ENCODE results near the gene RHCE.
"Not testable (repeated sequence)": the region's sequence is repeated elsewhere in the genome, so short reads cannot be mapped to it uniquely, and the experiment has no call there.

Gene RHCE

DNA sequence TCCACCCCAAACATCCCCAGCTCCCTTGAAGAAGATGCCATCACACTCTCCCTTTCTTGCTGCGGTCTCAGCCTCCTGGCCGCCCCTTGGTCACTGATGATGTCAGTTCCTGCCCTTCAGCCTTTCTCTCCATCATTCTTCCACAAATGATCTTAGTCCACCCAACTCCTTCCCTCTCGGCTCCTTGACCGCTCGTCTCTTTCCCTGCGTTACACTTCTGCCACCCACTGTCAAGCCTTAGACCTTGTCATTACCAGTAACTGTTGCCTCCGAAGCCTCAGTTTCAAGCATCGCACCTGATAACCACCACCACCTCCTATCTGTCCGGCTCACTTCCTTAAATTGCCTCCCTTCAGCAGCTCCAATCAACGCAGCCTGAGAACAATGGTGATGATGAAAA, 23.1 kb downstream of the RHCE start:
- not testable (repeated sequence) for DNase-seq

DNA sequence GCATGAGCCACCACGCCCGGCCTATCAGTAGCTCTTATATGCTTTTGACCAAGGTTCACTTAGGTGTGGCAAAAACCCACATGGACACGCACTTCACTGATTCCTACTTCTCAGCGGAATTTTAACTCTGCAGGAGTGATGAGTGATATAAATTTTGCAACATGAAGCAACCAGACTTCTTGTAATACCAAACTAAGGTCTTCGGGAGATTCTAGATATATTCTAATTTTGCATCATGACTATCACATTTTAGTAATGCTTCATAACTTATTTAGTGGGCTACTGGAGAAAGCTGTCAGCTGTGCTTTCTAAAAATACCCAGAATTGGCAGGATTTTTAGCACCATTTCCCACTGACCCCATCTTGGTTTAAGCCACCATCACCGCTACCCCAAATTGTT, 27.8 kb downstream of the RHCE start:
- no peak for DNase-seq

DNA sequence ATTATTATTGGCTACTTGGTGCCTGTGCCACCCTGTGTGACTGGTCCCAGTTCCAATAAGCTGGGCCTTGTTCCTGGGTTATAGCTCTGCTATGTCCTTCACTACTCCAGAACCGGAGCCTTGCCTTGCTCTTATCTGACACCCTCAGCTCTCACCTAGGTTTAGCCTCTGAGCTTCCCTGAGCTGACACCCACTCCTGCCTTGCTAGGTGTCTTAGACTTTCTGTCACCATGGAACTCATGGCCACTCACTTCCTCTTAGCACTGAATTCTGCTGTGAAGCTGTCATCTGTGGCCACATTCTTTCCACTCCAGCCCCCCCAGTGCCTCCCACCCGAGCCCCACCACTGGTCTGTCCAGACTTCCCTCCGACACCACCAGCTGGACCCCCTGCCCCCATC, 30.9 kb downstream of the RHCE start:
- DNase-seq: not testable (repeated sequence)

DNA sequence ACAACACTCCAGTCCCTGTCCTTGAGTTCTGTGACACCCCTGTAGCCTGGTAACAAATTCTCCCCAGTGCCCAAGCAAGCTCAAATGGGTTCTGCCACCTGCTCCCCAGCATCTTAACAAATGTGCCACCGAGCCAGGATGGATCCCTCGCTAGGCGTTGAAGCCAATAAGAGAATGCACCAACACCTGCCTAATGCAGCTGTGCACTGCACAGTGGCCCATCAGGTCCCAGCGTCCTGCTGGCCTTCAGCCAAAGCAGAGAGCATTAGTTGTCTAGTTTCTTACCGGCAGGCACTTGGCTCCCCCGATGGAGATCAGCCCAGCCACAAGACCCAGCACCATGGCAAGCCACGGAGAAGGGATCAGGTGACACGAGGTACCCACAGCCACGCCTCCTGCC, 31.9 kb downstream of the RHCE start:
- not testable (repeated sequence) for DNase-seq

DNA sequence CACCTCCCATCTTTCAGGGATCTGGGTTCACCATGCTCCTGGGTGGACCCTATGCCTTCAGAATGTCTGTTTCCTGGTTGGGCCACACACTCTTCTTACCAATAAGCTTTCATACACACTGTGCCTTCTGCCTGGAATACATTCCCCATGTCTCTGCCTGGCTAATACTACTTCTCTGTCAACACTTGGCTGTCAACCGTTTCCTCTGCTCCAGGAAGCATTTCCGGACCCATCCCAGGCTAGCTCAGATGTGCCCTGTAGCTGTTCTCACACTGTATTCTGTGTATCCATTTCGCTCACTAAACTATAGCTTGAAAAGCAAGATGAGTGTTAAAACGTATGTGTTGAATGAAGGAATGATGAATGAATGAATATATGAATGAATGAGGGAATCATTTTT, 33.5 kb downstream of the RHCE start:
- DNase-seq: not testable (repeated sequence)

DNA sequence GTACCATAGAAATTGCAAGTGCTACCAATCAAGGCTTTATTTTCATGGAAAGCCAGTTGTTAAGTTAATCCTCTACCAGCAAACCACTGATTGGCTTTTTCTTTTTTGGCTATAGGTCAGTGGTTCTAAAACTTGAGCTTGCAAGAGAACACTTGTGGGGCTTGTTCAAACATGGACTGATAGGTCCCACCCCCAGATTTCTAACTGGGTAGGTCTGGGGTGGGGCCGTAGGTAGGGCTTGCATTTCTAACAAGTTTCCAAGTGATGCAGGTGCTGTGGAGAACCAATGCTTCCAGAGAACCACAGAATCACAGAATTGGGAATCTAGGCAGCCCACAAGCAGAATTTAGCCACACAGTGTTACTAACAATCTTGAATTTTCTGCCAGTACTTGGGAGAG, 36.8 kb downstream of the RHCE start:
- not testable (repeated sequence) for DNase-seq

DNA sequence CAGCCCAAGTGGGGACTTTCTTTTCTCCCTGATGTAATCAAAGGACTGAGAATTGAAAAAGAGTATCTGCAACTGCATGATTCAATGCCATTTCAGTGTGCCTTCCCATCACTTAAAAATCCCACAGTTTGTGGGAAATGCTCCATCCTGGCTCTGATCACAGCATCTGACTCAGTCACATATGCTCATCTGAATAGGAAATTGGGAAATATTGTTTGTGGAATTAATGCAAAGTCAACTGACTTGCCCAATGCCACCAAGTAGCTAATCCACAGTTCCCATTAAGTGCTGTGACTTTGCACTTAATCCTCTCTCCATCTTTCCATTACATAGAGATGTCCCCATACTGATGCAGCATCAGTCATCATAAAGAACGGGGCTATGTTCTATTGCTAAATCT, 37.5 kb downstream of the RHCE start:
- not testable (repeated sequence) for DNase-seq

DNA sequence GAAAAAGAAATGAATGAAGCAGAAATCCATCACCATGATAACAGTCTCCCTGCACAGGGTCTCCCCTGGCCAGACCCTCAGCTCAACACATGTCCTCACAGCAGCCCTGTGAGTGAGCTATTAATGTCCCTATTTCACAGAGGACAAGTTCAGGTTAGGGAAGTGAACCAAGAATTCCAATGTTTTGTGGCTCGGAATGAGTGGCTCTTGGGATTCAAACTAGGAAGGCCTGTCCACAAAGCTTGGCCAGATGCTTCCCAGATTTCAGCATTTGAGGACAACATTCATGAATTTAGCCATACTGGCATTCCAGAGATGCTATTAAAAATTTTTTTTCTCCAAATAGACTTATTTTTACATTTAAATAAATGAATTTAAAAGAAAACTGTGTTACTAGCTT, 38.1 kb downstream of the RHCE start:
- not testable (repeated sequence) for DNase-seq

DNA sequence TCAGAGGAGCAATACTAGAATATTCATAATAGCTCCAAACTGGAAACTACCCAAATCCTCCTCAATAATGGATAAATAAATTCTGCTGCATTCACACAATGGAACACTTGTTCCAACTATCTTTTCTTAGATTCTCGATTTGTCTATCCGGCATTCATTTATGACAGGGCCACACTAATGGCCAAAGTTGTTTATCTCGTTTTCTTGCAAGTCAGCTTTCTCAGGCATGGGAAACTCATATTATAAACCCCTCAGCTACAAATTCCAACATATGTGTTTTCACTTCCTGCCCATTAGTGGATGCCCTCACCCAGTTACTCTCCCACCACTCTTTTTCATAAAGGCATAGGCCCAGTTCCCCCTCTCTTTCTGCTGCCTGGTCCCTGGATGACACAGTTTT, 42.3 kb downstream of the RHCE start:
- DNase-seq: not testable (repeated sequence)

DNA sequence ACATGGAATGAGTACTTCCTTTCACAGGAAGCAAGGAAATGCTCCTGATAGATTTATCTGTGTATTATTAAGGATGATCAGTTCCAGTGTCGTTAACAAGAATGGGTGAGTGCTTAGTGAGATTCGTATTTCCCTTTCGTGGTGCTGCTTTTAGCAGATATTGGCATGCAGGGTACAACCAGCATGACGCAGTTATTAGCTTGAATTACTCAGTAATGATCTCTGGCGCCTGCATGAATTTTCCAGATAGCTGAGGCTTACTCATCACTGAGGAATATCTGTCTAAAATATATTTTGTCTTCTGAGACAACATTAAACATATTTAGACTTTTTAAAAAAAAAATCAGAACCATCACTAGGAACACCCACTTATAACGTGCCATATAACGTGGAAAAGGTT, 48.9 kb downstream of the RHCE start:
- DNase-seq: not testable (repeated sequence)

DNA sequence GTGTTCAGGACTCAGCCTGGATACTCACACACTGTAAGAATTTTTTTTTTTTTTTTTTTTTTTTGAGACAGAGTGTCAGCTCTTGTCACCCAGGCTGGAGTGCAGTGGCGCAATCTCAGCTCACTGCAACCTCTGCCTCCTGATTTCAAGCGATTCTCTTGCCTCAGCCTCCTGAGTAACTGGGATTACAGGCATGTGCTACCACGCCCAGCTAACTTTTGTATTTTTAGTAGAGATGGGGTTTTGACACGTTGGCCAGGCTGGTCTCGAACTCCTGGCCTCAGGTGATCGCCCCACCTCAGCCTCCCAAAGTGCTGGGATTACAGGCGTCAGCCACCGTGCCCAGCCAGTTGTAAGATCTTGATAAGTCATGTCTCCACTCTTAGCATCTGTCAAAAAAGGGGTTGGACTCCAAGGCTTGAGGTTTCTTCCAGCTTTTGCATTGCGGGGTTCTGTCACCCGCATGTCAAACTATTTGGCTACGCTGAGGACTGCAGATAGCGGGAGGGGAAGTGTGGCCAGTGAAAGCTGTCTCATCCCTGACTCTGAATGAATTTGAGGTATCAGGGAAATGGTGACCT, 50.8 kb downstream of the RHCE start:
- DNase-seq: not testable (repeated sequence)

DNA sequence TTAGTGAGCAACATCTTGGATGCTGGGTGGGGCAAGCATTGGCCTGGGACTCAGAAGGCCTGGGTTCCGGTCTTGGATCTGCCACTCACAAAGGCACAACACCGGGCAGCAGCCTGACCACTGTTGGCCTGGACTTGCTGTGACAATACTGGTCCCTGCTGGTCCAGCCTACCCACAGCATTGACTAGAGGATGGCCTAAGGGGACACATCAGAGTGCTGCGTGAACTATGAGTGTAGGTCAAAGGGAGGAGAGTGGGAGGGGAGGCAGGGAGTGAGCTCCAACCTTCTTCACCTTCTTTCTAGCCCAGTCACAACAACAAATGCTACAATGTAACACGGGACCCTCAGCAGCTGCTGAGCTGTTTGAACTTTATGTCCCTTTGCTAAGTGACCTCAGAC, 51.4 kb downstream of the RHCE start:
- no peak for DNase-seq

DNA sequence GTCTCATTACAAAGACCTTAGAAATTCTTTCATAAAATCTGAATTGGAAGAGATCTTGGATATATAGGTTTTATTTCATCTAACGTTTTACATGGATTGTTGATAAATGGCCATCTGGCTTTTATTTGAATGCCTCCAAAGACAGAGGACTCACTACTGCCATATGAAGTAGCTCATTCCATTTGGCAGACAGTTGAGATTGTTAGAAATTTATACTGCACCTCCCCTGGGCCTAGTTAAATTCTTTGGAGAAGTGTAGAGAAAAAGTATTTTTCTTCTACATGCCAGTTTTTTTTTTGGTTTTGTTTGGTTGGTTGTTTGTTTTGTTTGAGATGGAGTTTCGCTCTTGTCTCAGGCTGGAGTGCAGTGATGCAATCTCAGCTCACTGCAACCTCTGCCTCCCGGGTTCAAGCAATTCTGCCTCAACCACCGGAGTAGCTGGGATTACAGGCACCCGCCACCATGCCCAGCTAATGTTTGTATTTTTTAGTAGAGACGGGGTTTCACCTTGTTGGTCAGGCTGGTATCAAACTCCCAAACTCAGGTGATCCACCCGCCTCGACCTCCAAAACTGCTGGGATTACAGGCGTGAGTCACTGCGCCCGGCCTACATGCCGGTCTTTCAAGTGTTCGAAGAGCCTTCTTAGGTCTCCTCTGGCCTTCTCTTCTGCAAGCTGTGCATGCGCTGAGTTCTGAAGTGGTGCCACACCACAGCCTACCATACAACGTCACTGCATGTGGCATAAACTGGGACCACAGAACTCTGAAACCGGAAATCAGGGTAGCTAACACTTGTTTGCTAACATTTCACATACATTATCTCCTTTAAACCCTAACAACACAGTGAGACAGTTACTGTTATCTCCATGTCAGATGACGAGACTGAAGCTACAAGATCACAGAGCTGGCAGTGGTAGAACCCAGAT, 57.7 kb downstream of the RHCE start:
- not testable (repeated sequence) for DNase-seq

DNA sequence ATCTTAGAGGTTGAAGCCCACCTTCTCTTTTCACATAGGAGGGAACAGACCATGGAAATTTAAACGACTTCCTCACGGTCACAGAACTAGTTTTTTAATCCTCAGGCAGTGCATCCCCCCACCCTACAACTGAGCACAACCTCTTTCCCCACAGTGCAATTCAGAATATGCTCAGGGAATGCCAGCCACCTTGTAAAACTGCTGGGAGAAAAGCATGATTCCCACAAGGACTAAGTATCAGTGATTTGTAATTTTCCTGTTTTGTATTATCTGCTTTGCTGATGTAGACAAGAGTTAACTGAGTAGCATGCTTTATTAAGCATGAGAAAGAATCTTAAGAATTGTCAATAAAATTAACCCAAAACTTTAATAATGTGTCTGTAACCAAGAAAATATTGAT, 58.7 kb downstream of the RHCE start:
- DNase-seq: no peak

DNA sequence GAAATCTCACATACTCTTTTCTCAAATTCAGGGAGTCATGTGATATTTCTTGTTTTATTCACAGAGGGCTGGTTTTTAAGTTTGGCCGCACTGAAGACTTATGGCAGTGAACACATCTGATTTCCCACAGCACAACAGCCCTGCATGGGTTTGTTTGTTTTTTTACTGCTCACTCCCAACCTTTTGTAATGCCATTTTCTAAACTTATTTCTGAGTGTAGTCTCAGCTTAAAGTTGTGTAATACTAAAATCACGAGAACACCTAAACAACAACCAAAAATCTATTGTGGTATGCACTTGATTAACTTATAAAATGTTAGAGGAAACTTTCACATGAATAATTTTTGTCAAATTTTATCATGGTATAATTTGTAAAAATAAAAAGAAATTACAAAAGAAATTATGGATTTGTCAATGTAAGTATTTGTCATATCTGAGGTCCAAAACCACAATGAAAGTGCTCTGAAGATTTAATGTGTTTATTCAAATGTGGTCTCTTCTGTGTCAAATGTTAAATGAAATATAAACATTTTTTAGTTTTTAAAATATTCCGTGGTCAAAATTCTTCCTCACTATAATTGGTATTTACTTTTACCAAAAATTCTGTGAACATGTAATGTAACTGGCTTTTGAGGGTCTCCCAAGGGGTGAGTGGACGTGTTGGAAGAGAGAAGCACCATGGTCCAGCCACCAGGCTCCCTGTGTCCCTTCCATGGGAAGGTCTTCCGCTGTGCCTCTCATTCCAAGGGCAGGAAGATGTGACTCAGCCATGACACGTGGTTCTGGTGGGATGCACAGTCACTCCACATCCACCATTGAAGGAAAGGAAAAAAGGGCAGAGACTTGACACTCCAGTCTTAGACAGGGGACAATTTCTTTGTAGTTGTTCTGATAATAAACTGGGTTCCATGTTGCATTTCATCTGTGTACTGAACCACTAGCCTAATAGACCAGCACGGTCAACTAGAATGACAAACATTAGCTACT, 59.7 kb downstream of the RHCE start:
- no peak for DNase-seq

DNA sequence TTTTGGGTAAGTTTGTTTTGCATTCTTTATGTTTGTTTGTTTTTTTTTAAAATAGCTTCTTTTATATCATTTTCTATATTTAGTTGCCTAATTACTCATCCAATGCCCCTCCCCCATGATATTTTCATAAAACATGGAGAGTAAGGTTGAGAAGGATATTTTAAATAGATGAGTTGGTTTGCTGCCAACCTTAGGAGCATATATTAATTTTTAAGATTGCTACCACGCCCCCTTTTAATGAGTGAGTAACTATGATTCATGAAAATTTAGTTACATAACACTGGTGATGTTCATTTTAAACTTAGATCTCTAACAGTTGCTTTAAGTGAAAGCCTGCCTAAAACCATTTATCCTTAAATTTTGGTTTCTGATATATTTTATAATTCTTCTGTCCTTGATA, 63.8 kb downstream of the RHCE start:
- DNase-seq: no peak

DNA sequence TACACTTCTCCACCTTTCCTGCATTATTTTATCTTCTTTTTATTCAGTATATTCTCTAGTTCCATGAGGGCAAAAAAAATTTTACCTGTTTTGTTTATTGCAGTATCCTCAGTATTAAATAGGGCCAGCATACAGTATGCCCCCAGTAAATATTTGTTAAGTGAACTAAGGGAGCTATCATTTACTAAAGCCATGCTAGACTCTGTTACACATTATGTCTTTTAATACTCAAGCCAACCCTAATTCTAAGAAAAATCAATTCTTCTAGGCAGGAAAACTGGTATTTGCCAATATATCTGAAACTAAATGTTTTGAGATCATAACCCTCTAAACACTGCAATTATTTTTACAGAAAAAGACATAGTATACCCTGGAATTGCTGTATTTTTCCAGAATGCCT, 64.2 kb downstream of the RHCE start:
- DNase-seq: no peak

DNA sequence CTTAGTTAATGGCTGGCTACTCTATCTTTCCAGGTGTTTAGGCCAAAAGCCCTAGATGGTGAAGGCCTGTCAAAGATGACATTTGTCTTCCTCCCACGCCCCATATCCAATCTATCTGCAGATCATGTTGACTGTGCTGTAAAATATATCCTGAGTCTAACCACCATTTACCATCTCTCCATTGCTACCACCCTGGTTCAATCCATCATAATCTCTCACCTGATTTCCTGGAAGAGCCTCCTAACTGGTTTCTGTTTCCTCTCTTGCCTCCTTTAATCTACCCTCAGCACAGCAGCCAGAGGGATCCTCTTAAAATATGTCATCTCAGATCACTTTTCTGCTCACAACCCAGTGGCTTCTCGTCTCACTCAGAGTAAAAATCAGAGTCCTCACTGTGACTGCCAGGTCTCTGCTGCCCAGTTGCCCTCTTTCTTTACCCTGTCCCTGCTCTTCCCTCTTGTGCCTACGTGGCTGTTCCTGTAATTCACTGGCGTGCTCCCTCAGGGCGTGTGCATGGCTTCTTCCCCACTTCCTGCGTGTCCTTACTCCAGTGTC, 64.7 kb downstream of the RHCE start:
- no peak for DNase-seq

DNA sequence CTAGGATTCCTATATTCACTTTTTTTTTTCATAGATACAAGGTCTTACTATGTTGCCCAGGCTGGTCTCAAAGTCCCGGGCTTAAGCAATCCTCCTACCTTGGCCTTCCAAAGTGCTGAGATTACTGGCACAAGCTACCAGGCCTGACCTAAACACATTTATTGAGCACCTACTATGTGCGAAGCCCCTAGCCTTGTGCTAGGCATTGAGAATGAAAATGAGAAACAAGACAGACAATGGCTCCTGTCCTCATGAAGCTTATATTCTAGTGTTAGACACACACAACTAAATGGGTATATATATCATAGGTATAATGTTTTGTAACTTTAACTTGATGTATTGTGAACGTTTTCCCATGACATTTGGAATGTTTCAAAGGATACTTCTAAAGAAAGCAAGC, 71.0 kb downstream of the RHCE start:
- no peak for DNase-seq

DNA sequence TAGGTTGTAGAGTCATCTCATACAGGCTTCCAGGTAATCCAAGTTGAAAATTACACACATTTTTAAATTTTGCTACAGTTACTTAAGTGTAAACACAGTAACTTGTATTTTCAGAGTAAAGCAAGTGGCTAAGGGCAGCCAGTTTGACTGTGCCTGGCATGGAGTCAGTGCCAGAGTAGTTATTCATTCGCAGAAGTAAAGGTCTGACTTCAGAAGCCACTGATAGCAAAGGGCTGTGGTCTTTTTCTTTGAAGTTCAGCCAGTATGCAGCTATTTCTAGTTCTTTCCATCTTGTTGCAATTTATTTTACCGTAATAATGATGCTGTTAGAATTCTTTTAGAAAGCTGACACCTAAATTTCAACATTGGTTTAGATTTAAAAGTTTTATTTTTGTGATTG, 73.1 kb downstream of the RHCE start:
- no peak for DNase-seq

DNA sequence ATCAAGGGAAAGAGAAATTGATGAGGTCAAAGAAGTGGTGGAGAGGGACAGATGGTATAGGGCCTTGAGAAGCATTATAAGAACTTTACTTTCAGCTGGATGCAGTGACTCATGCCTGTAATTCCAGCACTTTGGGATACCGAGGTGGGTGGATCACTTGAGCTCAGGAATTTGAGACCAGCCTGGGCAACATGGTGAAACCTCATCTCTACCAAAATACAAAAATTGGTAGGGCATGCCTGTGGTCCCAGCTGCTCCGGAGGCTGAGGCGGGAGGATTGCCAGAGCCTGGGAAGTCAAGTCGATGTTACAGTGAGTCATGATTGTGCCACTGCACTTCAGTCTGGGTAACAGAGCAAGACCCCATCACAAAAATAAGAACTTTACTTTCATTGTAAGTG, 76.8 kb downstream of the RHCE start:
- no peak for DNase-seq

DNA sequence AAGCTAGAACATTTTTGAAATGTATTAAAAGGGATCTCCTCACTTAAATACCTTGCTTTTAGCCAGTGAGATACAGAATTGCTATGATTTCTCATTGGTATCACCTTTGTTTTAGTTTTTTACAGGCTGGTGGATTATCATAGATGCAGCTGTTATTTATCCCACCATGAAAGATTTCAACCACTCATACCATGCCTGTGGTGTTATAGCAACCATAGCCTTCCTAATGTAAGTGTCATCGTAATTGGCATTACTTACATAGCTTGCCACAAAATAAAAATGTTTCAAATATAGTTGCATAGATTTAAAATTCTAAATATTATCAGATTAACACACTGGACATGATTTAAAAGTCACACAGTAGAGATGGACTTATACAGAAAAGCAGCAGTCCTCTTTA, 77.8 kb downstream of the RHCE start:
- no peak for DNase-seq

DNA sequence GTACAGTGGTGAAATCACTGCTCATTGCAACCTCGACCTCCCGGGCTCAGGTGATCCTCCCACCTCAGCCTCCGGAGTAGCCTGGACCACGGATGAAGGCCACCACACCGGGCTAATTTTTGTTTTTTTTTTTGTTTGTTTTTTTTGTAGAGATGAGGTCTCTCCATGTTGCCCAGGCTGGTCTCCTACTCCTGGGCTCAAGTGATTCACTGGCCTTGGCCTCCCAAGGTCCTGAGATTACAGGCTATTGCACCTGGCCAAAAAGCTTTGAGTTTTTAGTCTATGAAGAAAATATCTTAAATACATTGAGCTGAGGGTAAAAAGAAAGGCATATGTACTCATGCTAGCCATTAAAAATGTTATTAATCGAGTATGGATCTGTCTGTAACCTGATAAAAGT, 78.9 kb downstream of the RHCE start:
- DNase-seq: no peak
